HG03097 (cell line): ENCODE data around the gene PTH.

Experiments
- ATAC-seq: cut with Tn5 transposase; IDR thresholded peaks from one replicate; pipeline ENCODE4 v1.9.1; 2021; ENCODE audit not compliant: unreplicated experiment, low FRiP score

Gene PTH

GRCh38 chr11:13495929-13496328, at the start of gene PTH:
Gene PTH (minus strand): TSS chr11:13495997. CDS start chr11:13492855, 3,142 bp downstream.
- no peak for ATAC-seq

- no peak for ATAC-seq
These were observed 42.2 kb upstream of the PTH start for GRCh38 chr11:13538044-13538443.

GRCh38 chr11:13535819-13536218, 40.0 kb upstream of the PTH start:
- ATAC-seq = no peak

GRCh38 chr11:13534358-13534757, 38.6 kb upstream of the PTH start:
- ATAC-seq = no peak

- ATAC-seq = no peak
These were observed 29.5 kb upstream of the PTH start for GRCh38 chr11:13525257-13525656.

- no peak for ATAC-seq
These were observed 7.6 kb upstream of the PTH start for GRCh38 chr11:13503393-13503792.

GRCh38 chr11:13502492-13502891, 6.7 kb upstream of the PTH start:
- ATAC-seq = no peak

- ATAC-seq = no peak
These were observed 1.7 kb downstream of the PTH start for GRCh38 chr11:13494051-13494450.

- no peak for ATAC-seq
These were observed 8.2 kb downstream of the PTH start for GRCh38 chr11:13487661-13488030.

GRCh38 chr11:13486926-13487660, 8.7 kb downstream of the PTH start:
- ATAC-seq = peak; percentile 91

- ATAC-seq = no peak
These were observed 15.6 kb downstream of the PTH start for GRCh38 chr11:13480198-13480597.

- no peak for ATAC-seq
These were observed 16.1 kb downstream of the PTH start for GRCh38 chr11:13479688-13480087.

GRCh38 chr11:13475091-13475490, 20.7 kb downstream of the PTH start:
- no peak for ATAC-seq

- no peak for ATAC-seq
These were observed 22.6 kb downstream of the PTH start for GRCh38 chr11:13473013-13473722.

- no peak for ATAC-seq
These were observed 27.0 kb downstream of the PTH start for GRCh38 chr11:13468750-13469149.

GRCh38 chr11:13465909-13466371, 29.9 kb downstream of the PTH start:
- no peak for ATAC-seq

- no peak for ATAC-seq
These were observed 32.0 kb downstream of the PTH start for GRCh38 chr11:13463779-13464290.

- ATAC-seq = peak; percentile 98
These were observed 32.7 kb downstream of the PTH start, which contains the start of gene BTBD10 for GRCh38 chr11:13462901-13463778. Gene BTBD10 (minus strand): TSS chr11:13463222. CDS start chr11:13445124, 18,098 bp downstream.

- ATAC-seq = peak; percentile 43
These were observed 33.4 kb downstream of the PTH start for GRCh38 chr11:13462311-13462900.

- ATAC-seq = no peak
These were observed 34.5 kb downstream of the PTH start for GRCh38 chr11:13461291-13461690.
